Pancreas (tissue), 10 donors: ENCODE measurements around the gene KRTDAP. TPM values are rescaled to one million over a fixed set of nuclear protein-coding genes. Genes with fewer than 3 reads are reported as not detected.

Experiments used
- ATAC-seq, 4 donors: fragments of 200-7000 bp; cut with Tn5 transposase; one replicate each; pipeline versions ENCODE4 v1.8.0 to v1.9.1; 2020; ENCODE audit warnings: mild to moderate bottlenecking in 4 of 4, moderate library complexity in 4 of 4
- DNase-seq, 6 donors: peaks; one replicate each; pipeline ENCODE4 v3.0.0-alpha.2; 2020
- FAIRE-seq: peaks from 2 replicates; lab custom pipeline; 2012; peaks lifted over from hg19 to GRCh38; lab: Jason Lieb, UNC
- H3K27ac ChIP-seq, 4 donors: fragments of 200-600 bp; sonication (generic); 1 replicate in 3 of 4; 2 replicates in 1 of 4; pipeline versions ENCODE4 v1.5.0 to v1.8.0; 2020
- H3K27me3 ChIP-seq, 4 donors: fragments of 200-600 bp; one replicate each; pipeline ENCODE4 v1.8.0; 2021
- H3K36me3 ChIP-seq, 3 donors: fragments of 200-600 bp; sonication (generic) in 1 of 3; one replicate each; pipeline versions ENCODE4 v1.5.0 to v1.8.0; 2020 to 2021
- H3K4me1 ChIP-seq, 3 donors: fragments of 200-600 bp; one replicate each; pipeline ENCODE4 v1.8.0; 2021
- H3K4me3 ChIP-seq, 4 donors: fragments of 200-600 bp; sonication (generic) in 2 of 4; one replicate each; pipeline versions ENCODE4 v1.5.0 to v1.8.0; 2020 to 2021
- H3K9me3 ChIP-seq, 4 donors: fragments of 200-600 bp; one replicate each; pipeline ENCODE4 v1.8.0; 2021
- WGBS, 2 donors: extraction: QIAGEN DNeasy Blood & Tissue Kit; methylation state at CpG; one replicate each; pipeline ENCODE4 v1.1.7; 2013; 5-methylcytosine and 5-hydroxymethylcytosine counted together
- intact Hi-C, 3 donors: fragments of 100-400 bp; cut with DNase I; formaldehyde crosslinking; loops; one replicate each; pipeline versions ENCODE4 v1.11.1 to v1.14.2; 2022
- polyA plus RNA-seq, 2 donors: library from polyadenylated mRNA; stranded (reverse); fragments of 200-250 nt; gene quantifications; one replicate each; pipeline ENCODE4 v1.2.3, GENCODE V29; 2013
- total RNA-seq, 6 donors: library from RNA; stranded (reverse); fragmentation: NEBNext Ultra II Directional in 4 of 6; extraction: Animal tissue kit (Norgen Biotek cat#: 25700) in 4 of 6; gene quantifications; one replicate each; pipeline versions ENCODE4 v1.2.1 to v1.2.4, GENCODE V29; 2021 to 2023
- TF ChIP-seq, protein P1 (sequence below), 4 donors: fragments of 200-600 bp; sonication (generic) in 3 of 4; IDR thresholded peaks; one replicate each; pipeline versions ENCODE4 v1.5.0 to v1.8.0; 2021; ENCODE audit warnings: antibody characterized with exemption in 4 of 4
- donor health status: healthy with polysubstance abuse.
- donor health status: DM: no; HTN: no; CAD: no; lungs with moderate emphysema.
- donor health status: DM: no; HTN: no; CAD: no.
- donor health status: control.
- donor health status: control.
- donor health status: Bipolar disorder and iron deficiency.
- donor health status: DM: yes; HTN: yes; CAD: no.
- donor health status: DM: no; HTN: no; CAD: no.
- donor health status: DM: no; HTN: no; CAD: no.
- donor health status: DM: yes; HTN: yes; CAD: no.

KRTDAP gene
- total and polyA plus RNA-seq, 8 donors, result 0.35 to 2.0 (median 1.3) TPM; not detected in 4

DNA sequence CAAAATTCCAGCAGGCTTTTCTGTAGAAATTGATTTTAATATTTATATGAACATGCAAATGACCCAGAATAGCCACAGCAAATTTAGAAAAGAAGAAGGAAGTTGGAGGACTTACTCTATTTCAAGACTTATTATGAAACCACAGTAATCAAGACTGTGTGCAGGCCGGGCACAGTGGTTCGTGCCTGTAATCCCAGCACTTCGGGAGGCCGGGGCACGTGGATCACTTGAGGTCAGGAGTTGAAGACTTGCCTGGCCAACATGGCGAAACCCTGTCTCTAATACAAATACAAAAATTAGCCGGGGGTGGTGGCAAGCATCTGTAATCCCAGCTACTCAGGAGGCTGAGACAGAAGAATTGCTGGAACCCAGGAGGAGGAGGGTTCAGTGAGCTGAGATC lies 48.2 kb downstream of the KRTDAP start:
- no peak for ATAC-seq
- Histone ChIP-seq H3K4me3 (no peak overlapping the region), H3K27me3 (no peaks in the 10 kb centered on the region), H3K36me3 (no peaks in the 10 kb centered on the region), H3K27ac (no peak overlapping the region), H3K9me3 (no peaks in the 10 kb centered on the region), H3K4me1 (peaks cover 6 to 14% (median 12%) of the 10 kb centered on the region in 3 donors)
- 84 to 92% methylated on average over 7 of the region's 7 CpGs for WGBS, 2 donors
- TF ChIP-seq, protein P1, sequence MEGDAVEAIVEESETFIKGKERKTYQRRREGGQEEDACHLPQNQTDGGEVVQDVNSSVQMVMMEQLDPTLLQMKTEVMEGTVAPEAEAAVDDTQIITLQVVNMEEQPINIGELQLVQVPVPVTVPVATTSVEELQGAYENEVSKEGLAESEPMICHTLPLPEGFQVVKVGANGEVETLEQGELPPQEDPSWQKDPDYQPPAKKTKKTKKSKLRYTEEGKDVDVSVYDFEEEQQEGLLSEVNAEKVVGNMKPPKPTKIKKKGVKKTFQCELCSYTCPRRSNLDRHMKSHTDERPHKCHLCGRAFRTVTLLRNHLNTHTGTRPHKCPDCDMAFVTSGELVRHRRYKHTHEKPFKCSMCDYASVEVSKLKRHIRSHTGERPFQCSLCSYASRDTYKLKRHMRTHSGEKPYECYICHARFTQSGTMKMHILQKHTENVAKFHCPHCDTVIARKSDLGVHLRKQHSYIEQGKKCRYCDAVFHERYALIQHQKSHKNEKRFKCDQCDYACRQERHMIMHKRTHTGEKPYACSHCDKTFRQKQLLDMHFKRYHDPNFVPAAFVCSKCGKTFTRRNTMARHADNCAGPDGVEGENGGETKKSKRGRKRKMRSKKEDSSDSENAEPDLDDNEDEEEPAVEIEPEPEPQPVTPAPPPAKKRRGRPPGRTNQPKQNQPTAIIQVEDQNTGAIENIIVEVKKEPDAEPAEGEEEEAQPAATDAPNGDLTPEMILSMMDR (IDR thresholded peaks at IDR 0.05), result no peak
- FAIRE-seq, result no peak
- DNase-seq, result no peak
- intact Hi-C loops, result no loop called here

DNA sequence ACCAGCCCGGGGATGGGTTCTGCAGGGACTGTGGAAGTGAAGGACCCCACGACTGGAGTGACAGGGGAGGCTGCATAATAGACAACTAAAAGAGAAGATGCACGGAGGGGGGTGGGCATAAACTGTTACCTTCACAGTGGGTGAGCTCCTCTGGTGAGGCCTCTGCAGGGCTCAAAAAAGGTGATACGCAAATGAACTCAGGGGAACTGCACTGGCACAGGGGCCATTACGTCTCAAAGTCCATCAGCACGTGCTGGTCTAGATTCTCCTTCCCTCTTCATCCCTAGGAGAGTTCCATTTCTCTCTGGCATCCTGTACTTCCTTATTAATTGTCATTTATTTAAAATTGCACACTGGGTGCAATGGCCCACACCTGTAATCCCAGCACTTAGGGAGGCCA lies 50.3 kb downstream of the KRTDAP start:
- TF ChIP-seq, protein P1 (IDR thresholded peaks at IDR 0.05), result no peak
- peaks cover 19 to 35% (median 34%) of the 10 kb centered on the region in 3 donors for H3K4me1 ChIP-seq
- no peaks in the 10 kb centered on the region for H3K27me3 ChIP-seq
- 87 to 89% methylated on average over 6 of the region's 6 CpGs for WGBS, 2 donors
- no peaks in the 10 kb centered on the region for H3K9me3 ChIP-seq
- no peak overlapping the region for H3K4me3 ChIP-seq
- no peaks in the 10 kb centered on the region for H3K36me3 ChIP-seq
- DNase-seq (no peak), FAIRE-seq (no peak), ATAC-seq (no peak)
- H3K27ac ChIP-seq, result no peak overlapping the region
- intact Hi-C loops, result no loop called here

DNA sequence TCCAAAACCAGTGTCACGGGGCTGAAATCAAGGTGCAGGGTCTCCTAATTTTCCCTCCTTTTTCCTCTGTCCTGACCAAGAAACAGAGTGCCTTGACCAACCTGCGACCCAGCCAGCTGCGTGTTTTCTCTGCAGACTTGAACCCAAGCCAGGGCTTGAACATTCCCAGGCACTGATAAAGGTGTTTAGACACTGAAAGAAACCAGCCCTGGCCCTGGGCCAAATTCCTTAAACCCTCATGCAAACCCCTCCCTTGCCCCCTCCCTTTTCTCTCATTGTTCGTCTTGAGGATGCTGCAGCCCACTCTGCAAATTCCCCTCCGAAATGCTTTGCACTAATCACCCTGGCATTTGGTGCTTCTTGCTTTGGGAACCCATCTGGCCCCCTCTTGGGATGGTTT lies 51.7 kb downstream of the KRTDAP start:
- no peak for FAIRE-seq
- WGBS, 2 donors, result 24% methylated on average over 5 of the region's 5 CpGs
- Histone ChIP-seq H3K36me3 (no peaks in the 10 kb centered on the region), H3K27me3 (no peaks in the 10 kb centered on the region), H3K4me1 (peaks cover 26 to 42% (median 40%) of the 10 kb centered on the region in 3 donors), H3K9me3 (no peaks in the 10 kb centered on the region), H3K4me3 (no peak overlapping the region), H3K27ac (no peak overlapping the region)
- peak in 2 of 4 donors; percentile 33 to 38 for ATAC-seq
- intact Hi-C loops, result no loop called here
- DNase-seq, result peak in 5 of 6 donors; percentile 51 to 75 (median 63)
- TF ChIP-seq, protein P1 (IDR thresholded peaks at IDR 0.05), result no peak

DNA sequence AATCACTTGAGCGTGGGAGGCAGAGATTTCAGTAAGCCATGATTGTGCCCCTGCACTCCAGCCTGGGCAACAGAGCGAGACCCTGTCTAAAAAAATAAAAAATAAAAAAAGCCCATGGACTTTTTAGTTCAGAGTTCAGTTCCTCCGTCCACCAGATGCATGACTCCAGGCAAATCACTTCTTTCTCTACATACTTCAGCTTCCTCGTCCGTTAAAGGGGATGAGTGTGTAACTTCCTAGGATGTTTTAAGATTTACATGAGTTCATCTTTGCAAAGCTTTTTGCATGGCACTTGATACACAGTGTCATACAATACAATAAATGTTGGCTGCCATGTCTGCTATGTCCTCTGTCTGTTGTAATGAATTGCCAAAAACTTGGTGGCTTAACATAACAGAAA lies 52.2 kb downstream of the KRTDAP start:
- DNase-seq (no peak), FAIRE-seq (no peak), ATAC-seq (no peak)
- WGBS, 2 donors, result 90 to 92% methylated on average over 5 of the region's 5 CpGs
- Histone ChIP-seq H3K36me3 (no peaks in the 10 kb centered on the region), H3K9me3 (no peaks in the 10 kb centered on the region), H3K4me1 (peaks cover 29 to 42% (median 40%) of the 10 kb centered on the region in 3 donors), H3K4me3 (no peak overlapping the region), H3K27ac (no peak overlapping the region), H3K27me3 (no peaks in the 10 kb centered on the region)
- intact Hi-C loops, result no loop called here
- TF ChIP-seq, protein P1 (IDR thresholded peaks at IDR 0.05), result no peak

- ATAC-seq (no peak), FAIRE-seq (no peak), DNase-seq (no peak)
- peak overlapping the region in 2 of 4 donors; percentile 68 to 69 for H3K27ac ChIP-seq
- H3K4me1 ChIP-seq, result peaks cover 29 to 42% (median 40%) of the 10 kb centered on the region in 3 donors
- H3K9me3 ChIP-seq, result no peaks in the 10 kb centered on the region
- no peaks in the 10 kb centered on the region for H3K36me3 ChIP-seq
- 89 to 90% methylated on average over 15 of the region's 15 CpGs for WGBS, 2 donors
- TF ChIP-seq, protein P1 (IDR thresholded peaks at IDR 0.05), result no peak
- no peak overlapping the region for H3K4me3 ChIP-seq
- intact Hi-C loops, result no loop called here
- no peaks in the 10 kb centered on the region for H3K27me3 ChIP-seq
Observed at GRCh38 chr19:35437406-35437951, 52.8 kb downstream of the KRTDAP start.
